ENCODE measurements around the gene CADPS2.

DNA sequence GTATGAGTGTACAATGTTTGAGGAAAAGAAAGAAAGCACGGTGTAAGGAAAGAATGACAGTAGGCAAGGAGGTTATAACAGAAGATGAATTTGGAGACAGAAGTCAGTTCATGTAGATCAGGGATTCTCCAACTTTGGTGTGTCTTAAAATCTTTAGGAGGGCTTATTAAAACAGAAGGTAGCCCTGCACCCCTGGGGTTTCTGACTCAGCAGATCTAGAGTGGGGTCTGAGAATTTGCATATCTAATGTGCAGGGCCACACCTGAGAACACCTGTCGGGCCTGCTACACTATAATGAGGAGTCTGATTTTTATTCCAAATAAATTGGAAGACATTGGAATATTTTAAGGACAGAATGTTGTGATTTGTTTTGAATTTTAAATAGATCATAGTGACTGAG lies 307.9 kb downstream of the CADPS2 start:
- no peak for TF ChIP-seq POLR2A (IDR thresholded peaks at IDR 0.05)
- no peak for TF ChIP-seq CTCF (IDR thresholded peaks at IDR 0.05)
